Neuronal stem cell (in vitro differentiated cells): ENCODE results near the gene NXF1.
A peak's percentile ranks its signal among the peaks of the same experiment; 100 is the strongest.

Experiments used
- DNase-seq: peaks from one replicate; pipeline ENCODE4 v3.0.0-alpha.2; 2013; ENCODE audit warnings: low spot score
- H2AFZ ChIP-seq: one replicate; pipeline ENCODE4 v1.6.1; 2013; ENCODE audit warnings: mild to moderate bottlenecking, low read length, inconsistent platforms
- H2AK5ac ChIP-seq: 2 replicates; pipeline ENCODE4 v1.6.1; 2013; ENCODE audit warnings: low read depth, mild to moderate bottlenecking, inconsistent platforms, low read length, moderate library complexity, mixed read lengths
- H2BK120ac ChIP-seq: 2 replicates; pipeline ENCODE4 v1.6.1; 2013; ENCODE audit warnings: low read depth, mild to moderate bottlenecking, inconsistent platforms, low read length, moderate library complexity, mixed read lengths
- H2BK12ac ChIP-seq: one replicate; pipeline ENCODE4 v1.6.1; 2013; ENCODE audit warnings: low read length, inconsistent platforms
- H2BK15ac ChIP-seq: 2 replicates; pipeline ENCODE4 v1.6.1; 2013; ENCODE audit warnings: mild to moderate bottlenecking, low read length, inconsistent platforms, mixed read lengths
- H2BK5ac ChIP-seq: one replicate; pipeline ENCODE4 v1.6.1; 2013; ENCODE audit warnings: inconsistent platforms, mild to moderate bottlenecking, low read length, moderate library complexity
- H3K14ac ChIP-seq: one replicate; pipeline ENCODE4 v1.6.1; 2013; ENCODE audit warnings: low read length, inconsistent platforms
- H3K18ac ChIP-seq: 2 replicates; pipeline ENCODE4 v1.6.1; 2013; ENCODE audit warnings: low read length, inconsistent platforms
- H3K23ac ChIP-seq: 2 replicates; pipeline ENCODE4 v1.6.1; 2013; ENCODE audit warnings: low read depth, mild to moderate bottlenecking, mixed read lengths, low read length, inconsistent platforms; ENCODE audit not compliant: poor library complexity
- H3K27ac ChIP-seq: replicated peaks from 3 replicates; pipeline ENCODE4 v1.5.1; 2013; ENCODE audit warnings: low read length, inconsistent platforms
- H3K27me3 ChIP-seq, 3 experiments: 2 replicates each; pipeline ENCODE4 v1.6.1; 2013; ENCODE audit warnings: low read length in 3 of 3, mild to moderate bottlenecking in 2 of 3, inconsistent platforms in 1 of 3, low read depth in 1 of 3, mixed read lengths in 1 of 3, moderate library complexity in 1 of 3; ENCODE audit not compliant: control insufficient read depth in 3 of 3, insufficient read depth in 3 of 3
- H3K36me3 ChIP-seq, 2 donors: replicated peaks in 1 of 2; 2 replicates each; pipeline ENCODE4 v1.6.1; 2013; ENCODE audit warnings: low read length in 2 of 2; ENCODE audit not compliant: control insufficient read depth in 2 of 2, insufficient read depth in 2 of 2
- H3K4ac ChIP-seq: 2 replicates; pipeline ENCODE4 v1.6.1; 2013; ENCODE audit warnings: inconsistent platforms, mild to moderate bottlenecking, low read length, moderate library complexity
- H3K4me1 ChIP-seq, 2 donors: 1 replicate in 1 of 2; 2 replicates in 1 of 2; pipeline ENCODE4 v1.6.1; 2013; ENCODE audit warnings: low read length in 2 of 2, low read depth in 1 of 2; ENCODE audit not compliant: control insufficient read depth in 2 of 2, insufficient read depth in 1 of 2
- H3K4me2 ChIP-seq: one replicate; pipeline ENCODE4 v1.6.1; 2013; ENCODE audit warnings: mild to moderate bottlenecking, low read length, inconsistent platforms; ENCODE audit not compliant: insufficient read depth, poor library complexity, severe bottlenecking
- H3K4me3 ChIP-seq, 2 donors: 2 replicates each; pipeline ENCODE4 v1.5.1; 2013; ENCODE audit warnings: low read length in 2 of 2, mild to moderate bottlenecking in 2 of 2, inconsistent platforms in 1 of 2, moderate library complexity in 1 of 2
- H3K79me1 ChIP-seq: one replicate; pipeline ENCODE4 v1.6.1; 2013; ENCODE audit warnings: low read depth, mild to moderate bottlenecking, inconsistent platforms, low read length, moderate library complexity
- H3K9ac ChIP-seq: one replicate; pipeline ENCODE4 v1.6.1; 2013; ENCODE audit warnings: mild to moderate bottlenecking, low read depth, low read length, inconsistent platforms; ENCODE audit not compliant: poor library complexity
- H3K9me3 ChIP-seq, 2 donors: replicated peaks in 1 of 2; 2 replicates each; pipeline versions ENCODE3 to v1.6.1; 2013; ENCODE audit warnings: low read length in 2 of 2, mild to moderate bottlenecking in 2 of 2, inconsistent platforms in 1 of 2, low read depth in 1 of 2, mixed read lengths in 1 of 2, moderate library complexity in 1 of 2; ENCODE audit not compliant: control insufficient read depth in 2 of 2, insufficient read depth in 1 of 2
- H4K8ac ChIP-seq: one replicate; pipeline ENCODE4 v1.6.1; 2013; ENCODE audit warnings: low read depth, mild to moderate bottlenecking, inconsistent platforms, low read length, moderate library complexity
- H4K91ac ChIP-seq: one replicate; pipeline ENCODE4 v1.6.1; 2013; ENCODE audit warnings: low read length, low read depth, mild to moderate bottlenecking, inconsistent platforms; ENCODE audit not compliant: poor library complexity
- WGBS, 2 donors: extraction: QIAGEN DNeasy Blood & Tissue Kit; methylation state at CpG; one replicate each; pipeline ENCODE4 v1.1.7; 2013; ENCODE audit warnings: missing lambda C conversion rate in 2 of 2, mixed read lengths in 1 of 2; ENCODE audit not compliant: insufficient read length in 2 of 2, insufficient replicate concordance in 1 of 2; ENCODE audit errors: extremely low coverage in 2 of 2; 5-methylcytosine and 5-hydroxymethylcytosine counted together

The NXF1 gene

DNA sequence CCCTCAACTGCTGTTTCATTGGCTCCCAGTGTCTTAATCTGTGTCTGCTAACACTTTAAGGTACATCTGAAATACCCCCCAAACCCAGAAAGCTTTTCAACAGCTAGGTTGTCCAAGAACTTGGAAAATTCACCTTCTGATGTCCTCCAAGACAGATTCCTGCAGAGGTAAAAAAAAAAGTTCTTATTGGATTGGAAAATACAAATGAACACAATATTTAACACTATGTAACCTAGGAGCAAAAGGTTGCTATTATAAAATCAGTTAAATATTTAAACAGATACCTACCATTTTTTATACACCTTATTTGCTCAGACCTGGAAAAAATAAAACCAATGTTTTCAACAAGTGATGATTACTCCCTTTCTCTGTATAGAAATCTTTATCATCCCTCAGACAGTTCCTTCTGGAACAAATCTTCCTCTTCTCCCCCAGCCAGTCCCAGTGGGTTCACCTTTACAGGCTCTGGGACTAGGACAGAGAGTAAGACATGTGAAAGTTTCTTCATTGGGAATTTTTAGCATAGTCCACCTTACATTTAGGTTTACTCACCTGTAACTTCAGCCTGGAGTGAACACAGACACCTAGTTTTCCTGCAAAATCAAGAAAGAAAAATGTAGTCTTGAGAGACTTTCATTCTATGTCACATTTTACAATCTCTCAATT lies 47.4 kb upstream of the NXF1 start:
- no peak overlapping the region for H3K18ac ChIP-seq
- DNase-seq, result no peak
- H3K9me3 ChIP-seq, result no peaks in the 10 kb centered on the region
- no peak overlapping the region for H2BK12ac ChIP-seq
- H3K79me1 ChIP-seq, result no peaks in the 10 kb centered on the region
- no peak overlapping the region for H3K9ac ChIP-seq
- H3K36me3 ChIP-seq, result peaks cover 28 to 44% of the 10 kb centered on the region in 2 donors
- peaks cover 8 to 18% of the 10 kb centered on the region in 2 donors for H3K4me1 ChIP-seq
- peak overlapping the region in 1 of 2 donors; percentile 76 for H3K4me3 ChIP-seq
- H2BK120ac ChIP-seq, result no peak overlapping the region
- no peak overlapping the region for H2BK5ac ChIP-seq
- H4K91ac ChIP-seq, result no peak overlapping the region
- H3K4ac ChIP-seq, result no peak overlapping the region
- H3K14ac ChIP-seq, result no peak overlapping the region
- H4K8ac ChIP-seq, result no peak overlapping the region
- no peak overlapping the region for H3K23ac ChIP-seq
- H2AFZ ChIP-seq, result no peak overlapping the region
- no peak overlapping the region for H2BK15ac ChIP-seq
- H2AK5ac ChIP-seq, result no peak overlapping the region
- no peak overlapping the region for H3K4me2 ChIP-seq
- no peak overlapping the region for H3K27ac ChIP-seq
- H3K27me3 ChIP-seq, result no peaks in the 10 kb centered on the region

DNA sequence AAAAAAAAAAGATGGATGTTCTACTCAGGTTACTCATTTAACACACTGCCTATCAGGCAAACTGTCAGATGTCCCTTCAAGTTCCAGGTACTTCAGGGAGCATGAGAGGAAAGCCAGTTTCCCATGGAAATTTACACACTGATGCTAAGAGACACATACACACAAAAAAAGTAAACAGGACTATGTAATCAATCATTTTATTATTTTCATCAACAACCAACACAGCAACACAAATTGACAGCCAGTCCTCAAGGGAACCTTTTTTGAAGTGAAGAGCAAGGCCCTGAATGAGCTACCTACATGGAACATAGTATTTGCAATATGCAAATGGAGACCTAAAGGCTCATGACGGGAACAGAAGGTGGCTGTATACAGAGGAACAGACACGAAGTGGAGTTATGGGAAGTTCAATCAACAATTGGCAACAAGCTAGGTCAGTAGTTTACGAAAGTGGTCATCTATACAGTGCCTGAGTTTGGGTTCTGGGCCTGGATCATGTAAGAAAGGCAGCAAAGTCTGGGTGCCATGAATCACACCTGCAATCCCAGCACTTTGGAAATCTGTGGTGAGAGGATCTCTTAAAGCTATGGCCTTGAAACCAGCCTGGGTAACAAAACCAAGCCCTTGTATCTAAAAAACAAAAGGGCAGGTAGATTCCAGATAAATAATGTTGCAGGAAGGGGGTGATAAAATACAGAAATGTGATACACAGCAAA lies 46.7 kb upstream of the NXF1 start:
- H3K79me1 ChIP-seq, result no peaks in the 10 kb centered on the region
- no peak overlapping the region for H4K91ac ChIP-seq
- H3K14ac ChIP-seq, result no peak overlapping the region
- no peak overlapping the region for H2BK15ac ChIP-seq
- H3K27ac ChIP-seq, result no peak overlapping the region
- no peaks in the 10 kb centered on the region for H3K9me3 ChIP-seq
- no peak overlapping the region for H3K23ac ChIP-seq
- H2BK5ac ChIP-seq, result no peak overlapping the region
- H3K18ac ChIP-seq, result no peak overlapping the region
- H2AK5ac ChIP-seq, result no peak overlapping the region
- no peak overlapping the region for H3K4me3 ChIP-seq
- H3K36me3 ChIP-seq, result peaks cover 28 to 44% of the 10 kb centered on the region in 2 donors
- H4K8ac ChIP-seq, result no peak overlapping the region
- no peak overlapping the region for H3K9ac ChIP-seq
- peaks cover 8 to 15% of the 10 kb centered on the region in 2 donors for H3K4me1 ChIP-seq
- H2BK12ac ChIP-seq, result no peak overlapping the region
- WGBS, 2 donors, result no CpG with 5 or more reads among the region's 3 CpGs
- no peak for DNase-seq
- no peak overlapping the region for H2BK120ac ChIP-seq
- H2AFZ ChIP-seq, result no peak overlapping the region
- no peak overlapping the region for H3K4ac ChIP-seq
- H3K27me3 ChIP-seq, result no peaks in the 10 kb centered on the region
- no peak overlapping the region for H3K4me2 ChIP-seq

- no peak overlapping the region for H2BK5ac ChIP-seq
- H4K91ac ChIP-seq, result no peak overlapping the region
- no peak overlapping the region for H3K23ac ChIP-seq
- H3K79me1 ChIP-seq, result no peaks in the 10 kb centered on the region
- H3K36me3 ChIP-seq, result peaks cover 28 to 44% of the 10 kb centered on the region in 2 donors
- no peak for DNase-seq
- peak overlapping the region; percentile 10 for H3K27ac ChIP-seq
- no peak overlapping the region for H3K14ac ChIP-seq
- H3K4me2 ChIP-seq, result no peak overlapping the region
- no peak overlapping the region for H2AK5ac ChIP-seq
- no peak overlapping the region for H3K18ac ChIP-seq
- no peaks in the 10 kb centered on the region for H3K27me3 ChIP-seq
- H2AFZ ChIP-seq, result no peak overlapping the region
- no peak overlapping the region for H3K4me3 ChIP-seq
- no peak overlapping the region for H3K9ac ChIP-seq
- peaks cover 8 to 15% of the 10 kb centered on the region in 2 donors for H3K4me1 ChIP-seq
- no peak overlapping the region for H2BK120ac ChIP-seq
- no peak overlapping the region for H3K4ac ChIP-seq
- no peak overlapping the region for H2BK12ac ChIP-seq
- H2BK15ac ChIP-seq, result no peak overlapping the region
- no peak overlapping the region for H4K8ac ChIP-seq
- WGBS, 2 donors, result no CpG with 5 or more reads among the region's 15 CpGs
- H3K9me3 ChIP-seq, result peaks cover 0 to 2% of the 10 kb centered on the region in 2 donors
These were observed 45.9 kb upstream of the NXF1 start for GRCh38 chr11:62850911-62851806.
